Esophagus muscularis mucosa (tissue), 4 donors: ENCODE results near the gene KCTD16. TPM values are rescaled to one million over a fixed set of nuclear protein-coding genes. Genes with fewer than 3 reads are reported as not detected.

ENCODE experiments used
- DNase-seq: peaks from one replicate; pipeline ENCODE4 v3.0.0-alpha.2; 2017; ENCODE audit errors: extremely low spot score
- H3K27ac ChIP-seq, 4 donors: fragments of 200-600 bp; sonication (generic); replicated peaks in 1 of 4; 1 replicate in 3 of 4; 2 replicates in 1 of 4; pipeline ENCODE4 v1.5.1; 2016 to 2019; ENCODE audit warnings: mild to moderate bottlenecking in 1 of 4
- H3K27me3 ChIP-seq, 4 donors: fragments of 200-600 bp; sonication (generic); one replicate each; pipeline versions ENCODE4 v1.5.1 to v1.6.0; 2016 to 2019
- H3K36me3 ChIP-seq, 4 donors: fragments of 200-600 bp; sonication (generic); one replicate each; pipeline ENCODE4 v1.5.1; 2016 to 2019
- H3K4me1 ChIP-seq, 4 donors: fragments of 200-600 bp; sonication (generic); one replicate each; pipeline ENCODE4 v1.5.1; 2016 to 2019
- H3K4me3 ChIP-seq, 4 donors: fragments of 200-600 bp; sonication (generic); 1 replicate in 2 of 4; 2 replicates in 2 of 4; pipeline ENCODE4 v1.5.1; 2016 to 2019; ENCODE audit warnings: mild to moderate bottlenecking in 4 of 4, moderate library complexity in 1 of 4
- H3K9me3 ChIP-seq, 4 donors: fragments of 200-600 bp; sonication (generic); 1 replicate in 3 of 4; 2 replicates in 1 of 4; pipeline ENCODE4 v1.5.1; 2016 to 2019
- EP300 ChIP-seq: sonication (generic); formaldehyde crosslinking; IDR thresholded peaks from one replicate; pipeline ENCODE4 v1.6.1; 2017; ENCODE audit warnings: antibody characterized with exemption
- POLR2A ChIP-seq: fragments of 450-650 bp; IDR thresholded peaks from one replicate; pipeline ENCODE4 v1.6.1; 2017; ENCODE audit warnings: antibody characterized with exemption, moderate library complexity, mild to moderate bottlenecking, low read depth
- POLR2AphosphoS5 ChIP-seq, 2 donors: sonication (generic); formaldehyde crosslinking; IDR thresholded peaks; one replicate each; pipeline ENCODE4 v1.6.1; 2017; ENCODE audit warnings: antibody characterized with exemption in 2 of 2
- WGBS: methylation state at CpG from one replicate; pipeline ENCODE4 v1.1.5; 2018; 5-methylcytosine and 5-hydroxymethylcytosine counted together
- intact Hi-C: fragments of 100-400 bp; cut with DNase I; formaldehyde crosslinking; loops from one replicate; pipeline ENCODE4 v1.15.1; 2023
- total RNA-seq, 4 donors: library from RNA; depleted of rRNA; stranded (reverse); fragments of >200 nt; gene quantifications; one replicate each; pipeline versions ENCODE4 v1.1.0 to v1.2.1, GENCODE V29; 2016
- TF ChIP-seq, protein P1 (sequence below), 3 experiments: fragments of 200-600 bp in 2 of 3; fragments of 450-650 bp in 1 of 3; sonication (generic) in 2 of 3; IDR thresholded peaks; one replicate each; pipeline ENCODE4 v1.5.1; 2017 to 2019; ENCODE audit warnings: antibody characterized with exemption in 3 of 3, mild to moderate bottlenecking in 2 of 3, moderate library complexity in 1 of 3

KCTD16 gene
- total RNA-seq, 4 donors from 2014 or later = under 0.01 to 0.11 (median under 0.01) TPM; not detected in 1

DNA sequence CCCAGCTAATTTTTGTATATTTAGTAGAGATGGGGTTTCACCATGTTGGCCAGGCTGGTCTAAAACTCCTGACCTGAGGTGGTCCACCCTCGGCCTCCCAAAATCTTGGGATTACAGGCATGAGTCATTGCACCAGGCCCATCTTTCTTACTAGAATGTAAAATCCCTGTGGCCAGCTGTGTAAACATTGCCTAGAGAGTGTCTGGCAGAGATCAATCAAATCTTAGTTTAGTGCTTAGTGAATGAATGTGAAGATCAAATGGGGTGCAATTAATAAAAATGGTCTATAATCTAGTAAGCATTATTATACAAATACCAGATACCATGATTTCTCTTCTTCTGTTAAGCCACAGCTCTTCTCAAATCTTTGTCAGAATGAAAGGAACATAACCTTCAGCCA, 289.9 kb downstream of the KCTD16 start:
- Histone ChIP-seq H3K9me3 (no peaks in the 10 kb centered on the region), H3K36me3 (no peaks in the 10 kb centered on the region), H3K27me3 (no peaks in the 10 kb centered on the region), H3K4me1 (no peaks in the 10 kb centered on the region), H3K27ac (no peak overlapping the region), H3K4me3 (no peak overlapping the region)
- TF ChIP-seq POLR2A (no peak), POLR2AphosphoS5 (IDR thresholded peaks at IDR 0.05) (no peak), EP300 (no peak)
- TF ChIP-seq, protein P1, sequence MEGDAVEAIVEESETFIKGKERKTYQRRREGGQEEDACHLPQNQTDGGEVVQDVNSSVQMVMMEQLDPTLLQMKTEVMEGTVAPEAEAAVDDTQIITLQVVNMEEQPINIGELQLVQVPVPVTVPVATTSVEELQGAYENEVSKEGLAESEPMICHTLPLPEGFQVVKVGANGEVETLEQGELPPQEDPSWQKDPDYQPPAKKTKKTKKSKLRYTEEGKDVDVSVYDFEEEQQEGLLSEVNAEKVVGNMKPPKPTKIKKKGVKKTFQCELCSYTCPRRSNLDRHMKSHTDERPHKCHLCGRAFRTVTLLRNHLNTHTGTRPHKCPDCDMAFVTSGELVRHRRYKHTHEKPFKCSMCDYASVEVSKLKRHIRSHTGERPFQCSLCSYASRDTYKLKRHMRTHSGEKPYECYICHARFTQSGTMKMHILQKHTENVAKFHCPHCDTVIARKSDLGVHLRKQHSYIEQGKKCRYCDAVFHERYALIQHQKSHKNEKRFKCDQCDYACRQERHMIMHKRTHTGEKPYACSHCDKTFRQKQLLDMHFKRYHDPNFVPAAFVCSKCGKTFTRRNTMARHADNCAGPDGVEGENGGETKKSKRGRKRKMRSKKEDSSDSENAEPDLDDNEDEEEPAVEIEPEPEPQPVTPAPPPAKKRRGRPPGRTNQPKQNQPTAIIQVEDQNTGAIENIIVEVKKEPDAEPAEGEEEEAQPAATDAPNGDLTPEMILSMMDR (IDR thresholded peaks at IDR 0.05) = no peak
- WGBS = 80% methylated on average over 1 of the region's 1 CpG
- intact Hi-C loops = no loop called here
- DNase-seq = no peak

GRCh38 chr5:144462577-144462976, 291.9 kb downstream of the KCTD16 start:
- no peak for TF ChIP-seq EP300
- TF ChIP-seq, protein P1 (IDR thresholded peaks at IDR 0.05) = no peak
- no peak for TF ChIP-seq POLR2A
- no peak for TF ChIP-seq POLR2AphosphoS5 (IDR thresholded peaks at IDR 0.05)
- intact Hi-C loops = no loop called here
- no peaks in the 10 kb centered on the region for H3K4me1 ChIP-seq
- H3K27me3 ChIP-seq = no peaks in the 10 kb centered on the region
- H3K9me3 ChIP-seq = no peaks in the 10 kb centered on the region
- no peaks in the 10 kb centered on the region for H3K36me3 ChIP-seq
- H3K4me3 ChIP-seq = no peak overlapping the region
- no peak overlapping the region for H3K27ac ChIP-seq
- 82% methylated on average over 2 of the region's 2 CpGs for WGBS
- no peak for DNase-seq

GRCh38 chr5:144463481-144464223, 293.0 kb downstream of the KCTD16 start:
- intact Hi-C loops = no loop called here
- TF ChIP-seq POLR2A (no peak), EP300 (no peak)
- H3K9me3 ChIP-seq = no peaks in the 10 kb centered on the region
- no peaks in the 10 kb centered on the region for H3K36me3 ChIP-seq
- DNase-seq = no peak
- H3K27ac ChIP-seq = no peak overlapping the region
- H3K4me1 ChIP-seq = no peaks in the 10 kb centered on the region
- WGBS = 51% methylated on average over 3 of the region's 3 CpGs
- H3K4me3 ChIP-seq = no peak overlapping the region
- no peaks in the 10 kb centered on the region for H3K27me3 ChIP-seq

GRCh38 chr5:144464306-144464705, 293.6 kb downstream of the KCTD16 start:
- H3K36me3 ChIP-seq = no peaks in the 10 kb centered on the region
- no peak overlapping the region for H3K4me3 ChIP-seq
- 67% methylated on average over 1 of the region's 1 CpG for WGBS
- no peak for DNase-seq
- no peak overlapping the region for H3K27ac ChIP-seq
- intact Hi-C loops = no loop called here
- no peaks in the 10 kb centered on the region for H3K27me3 ChIP-seq
- no peak for TF ChIP-seq EP300
- TF ChIP-seq POLR2AphosphoS5 (IDR thresholded peaks at IDR 0.05) = no peak
- TF ChIP-seq, protein P1 (IDR thresholded peaks at IDR 0.05) = no peak
- no peak for TF ChIP-seq POLR2A
- H3K9me3 ChIP-seq = no peaks in the 10 kb centered on the region
- H3K4me1 ChIP-seq = no peaks in the 10 kb centered on the region

GRCh38 chr5:144465441-144465840, 294.8 kb downstream of the KCTD16 start:
- H3K36me3 ChIP-seq = no peaks in the 10 kb centered on the region
- intact Hi-C loops = no loop called here
- 57% methylated on average over 4 of the region's 4 CpGs for WGBS

More at GRCh38 chr5:144465441-144465840, 294.8 kb downstream of the KCTD16 start:
- Histone ChIP-seq H3K9me3 (no peaks in the 10 kb centered on the region), H3K27me3 (no peaks in the 10 kb centered on the region), H3K4me3 (no peak overlapping the region), H3K27ac (no peak overlapping the region), H3K4me1 (no peaks in the 10 kb centered on the region)
- TF ChIP-seq EP300 (no peak), POLR2AphosphoS5 (IDR thresholded peaks at IDR 0.05) (no peak), POLR2A (no peak)
- TF ChIP-seq, protein P1 (IDR thresholded peaks at IDR 0.05) = no peak
- no peak for DNase-seq
